ENCODE results near the gene PHACTR2. TPM values are rescaled to one million over a fixed set of nuclear protein-coding genes. Genes with fewer than 3 reads are reported as not detected.

Gene PHACTR2
- total and polyA plus RNA-seq, 7 donors = 4.2 to 51.9 (median 17.6) TPM

- intact Hi-C loops (cut with DNase I) = no loop called here
- H3K27me3 ChIP-seq = no peaks in the 10 kb centered on the region
- H3K4me1 ChIP-seq = no peaks in the 10 kb centered on the region
- no peak overlapping the region for H3K4me3 ChIP-seq
- no peak for DNase-seq
- TF ChIP-seq POLR2A (IDR thresholded peaks at IDR 0.05) (no peak), CTCF (IDR thresholded peaks at IDR 0.05) (no peak), POLR2AphosphoS5 (IDR thresholded peaks at IDR 0.05) (no peak), EP300 (IDR thresholded peaks at IDR 0.05) (no peak)
- 70 to 77% methylated on average over 2 of the region's 2 CpGs for WGBS, 2 donors
- H3K9me3 ChIP-seq = no peaks in the 10 kb centered on the region
- H3K36me3 ChIP-seq = no peaks in the 10 kb centered on the region
- H3K27ac ChIP-seq = no peak overlapping the region
Observed at GRCh38 chr6:143726015-143726647, 48.4 kb downstream of the PHACTR2 start.

- H3K4me1 ChIP-seq = no peaks in the 10 kb centered on the region
- WGBS, 2 donors = 95% methylated on average over 1 of the region's 1 CpG
- no peak for DNase-seq
- H3K9me3 ChIP-seq = no peaks in the 10 kb centered on the region
- no peak overlapping the region for H3K27ac ChIP-seq
- H3K27me3 ChIP-seq = no peaks in the 10 kb centered on the region
- no peaks in the 10 kb centered on the region for H3K36me3 ChIP-seq
- intact Hi-C loops (cut with DNase I) = no loop called here
- no peak for TF ChIP-seq POLR2AphosphoS5 (IDR thresholded peaks at IDR 0.05)
- TF ChIP-seq CTCF (IDR thresholded peaks at IDR 0.05) = no peak
- no peak for TF ChIP-seq POLR2A (IDR thresholded peaks at IDR 0.05)
- H3K4me3 ChIP-seq = no peak overlapping the region
Observed at GRCh38 chr6:143727035-143727434, 49.3 kb downstream of the PHACTR2 start.

GRCh38 chr6:143731789-143732188 is 54.0 kb downstream of the PHACTR2 start:
- Histone ChIP-seq H3K4me1 (peaks cover 0 to 20% (median 13%) of the 10 kb centered on the region in 4 donors), H3K27me3 (no peaks in the 10 kb centered on the region), H3K36me3 (no peaks in the 10 kb centered on the region), H3K9me3 (no peaks in the 10 kb centered on the region), H3K4me3 (no peak overlapping the region), H3K27ac (no peak overlapping the region)
- no peak for DNase-seq
- 25 to 78% methylated on average over 1 of the region's 1 CpG for WGBS, 2 donors
- no peak for TF ChIP-seq EP300 (IDR thresholded peaks at IDR 0.05)
- no peak for TF ChIP-seq POLR2A (IDR thresholded peaks at IDR 0.05)
- no peak for TF ChIP-seq POLR2AphosphoS5 (IDR thresholded peaks at IDR 0.05)
- no peak for TF ChIP-seq CTCF (IDR thresholded peaks at IDR 0.05)
- intact Hi-C loops (cut with DNase I) = no loop called here

GRCh38 chr6:143732536-143732935 is 54.8 kb downstream of the PHACTR2 start:
- no peak for DNase-seq
- no peak overlapping the region for H3K27ac ChIP-seq
- intact Hi-C loops (cut with DNase I) = no loop called here
- no peaks in the 10 kb centered on the region for H3K27me3 ChIP-seq
- no peaks in the 10 kb centered on the region for H3K9me3 ChIP-seq
- 95% methylated on average over 1 of the region's 1 CpG for WGBS, 2 donors
- no peak overlapping the region for H3K4me3 ChIP-seq
- H3K36me3 ChIP-seq = no peaks in the 10 kb centered on the region
- TF ChIP-seq CTCF (IDR thresholded peaks at IDR 0.05) (no peak), POLR2A (IDR thresholded peaks at IDR 0.05) (no peak)
- peaks cover 0 to 20% (median 13%) of the 10 kb centered on the region in 4 donors for H3K4me1 ChIP-seq

- Histone ChIP-seq H3K27me3 (no peaks in the 10 kb centered on the region), H3K9me3 (no peaks in the 10 kb centered on the region), H3K4me1 (peaks cover 0 to 20% (median 13%) of the 10 kb centered on the region in 4 donors), H3K36me3 (no peaks in the 10 kb centered on the region), H3K27ac (no peak overlapping the region), H3K4me3 (no peak overlapping the region)
- intact Hi-C loops (cut with DNase I) = no loop called here
- DNase-seq = no peak
- no peak for TF ChIP-seq POLR2AphosphoS5 (IDR thresholded peaks at IDR 0.05)
- no peak for TF ChIP-seq CTCF (IDR thresholded peaks at IDR 0.05)
- no peak for TF ChIP-seq EP300 (IDR thresholded peaks at IDR 0.05)
- TF ChIP-seq POLR2A (IDR thresholded peaks at IDR 0.05) = no peak
- 91 to 92% methylated on average over 1 of the region's 1 CpG for WGBS, 2 donors
Observed at GRCh38 chr6:143733510-143733909, 55.7 kb downstream of the PHACTR2 start.
